ENCODE data around the gene SESN3.

DNA sequence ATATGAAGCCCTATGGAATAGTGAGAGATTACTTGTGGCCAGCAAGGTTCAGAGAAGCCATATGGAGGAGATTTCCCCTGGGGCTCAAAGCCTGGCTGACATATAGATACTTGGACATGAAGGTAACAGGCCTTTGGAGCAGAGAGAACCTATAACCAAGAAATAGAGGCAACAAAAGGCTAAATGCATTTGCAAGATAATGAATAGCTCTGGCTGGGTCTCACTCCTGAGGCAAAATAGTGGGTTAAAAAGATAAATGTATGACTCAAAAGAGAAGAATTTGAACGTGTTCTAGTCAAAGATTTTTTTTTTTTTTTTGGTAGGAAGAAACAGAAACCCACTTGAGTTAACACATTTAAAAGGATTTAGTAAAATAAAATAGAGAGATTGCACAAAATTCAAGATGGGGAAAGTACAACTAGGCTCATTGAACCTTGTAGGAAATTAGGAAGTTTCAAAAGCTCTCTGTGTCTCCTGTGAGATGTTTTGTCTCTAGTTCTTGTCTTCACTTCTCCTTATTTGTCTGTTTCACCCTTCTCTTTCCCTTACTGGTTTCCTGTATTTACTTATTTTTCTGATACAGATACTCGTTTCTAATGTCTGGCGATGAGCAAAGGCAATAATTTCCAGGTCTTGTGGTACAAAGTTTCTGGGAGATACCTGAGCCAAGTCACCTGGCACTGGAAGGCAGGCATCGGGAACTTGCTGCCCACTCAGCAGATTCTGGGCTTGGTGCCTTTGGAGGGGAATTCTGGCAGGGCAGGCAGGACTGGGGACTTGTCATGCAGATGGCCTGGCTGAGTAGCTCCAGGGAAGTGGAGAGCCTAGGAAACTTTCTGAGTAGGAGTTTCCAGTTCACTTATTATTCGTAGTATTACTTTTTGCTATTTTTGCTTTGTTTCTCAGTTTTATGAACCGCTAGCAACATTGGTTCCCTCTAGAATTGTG is 49.2 kb upstream of the SESN3 start:
- TF ChIP-seq, protein P1, sequence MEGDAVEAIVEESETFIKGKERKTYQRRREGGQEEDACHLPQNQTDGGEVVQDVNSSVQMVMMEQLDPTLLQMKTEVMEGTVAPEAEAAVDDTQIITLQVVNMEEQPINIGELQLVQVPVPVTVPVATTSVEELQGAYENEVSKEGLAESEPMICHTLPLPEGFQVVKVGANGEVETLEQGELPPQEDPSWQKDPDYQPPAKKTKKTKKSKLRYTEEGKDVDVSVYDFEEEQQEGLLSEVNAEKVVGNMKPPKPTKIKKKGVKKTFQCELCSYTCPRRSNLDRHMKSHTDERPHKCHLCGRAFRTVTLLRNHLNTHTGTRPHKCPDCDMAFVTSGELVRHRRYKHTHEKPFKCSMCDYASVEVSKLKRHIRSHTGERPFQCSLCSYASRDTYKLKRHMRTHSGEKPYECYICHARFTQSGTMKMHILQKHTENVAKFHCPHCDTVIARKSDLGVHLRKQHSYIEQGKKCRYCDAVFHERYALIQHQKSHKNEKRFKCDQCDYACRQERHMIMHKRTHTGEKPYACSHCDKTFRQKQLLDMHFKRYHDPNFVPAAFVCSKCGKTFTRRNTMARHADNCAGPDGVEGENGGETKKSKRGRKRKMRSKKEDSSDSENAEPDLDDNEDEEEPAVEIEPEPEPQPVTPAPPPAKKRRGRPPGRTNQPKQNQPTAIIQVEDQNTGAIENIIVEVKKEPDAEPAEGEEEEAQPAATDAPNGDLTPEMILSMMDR (IDR thresholded peaks at IDR 0.05; ENCODE audit: borderline replicate concordance, extremely low read depth, low read length, poor library complexity, severe bottlenecking), result no peak
- TF ChIP-seq EZH2 (IDR thresholded peaks at IDR 0.05; ENCODE audit: borderline replicate concordance, low read depth, low read length, severe bottlenecking), result no peak
